Fibroblast of lung (primary cell): ENCODE results near the gene NOG. TPM values are rescaled to one million over a fixed set of nuclear protein-coding genes. Genes with fewer than 3 reads are reported as not detected.

Source experiments
- DNase-seq, 2 donors: peaks; one replicate each; pipeline versions ENCODE4 v3.0.0 to v3.0.0-alpha.2; 2010; ENCODE audit warnings: low read depth in 2 of 2
- H2AFZ ChIP-seq: 2 replicates; pipeline ENCODE4 v1.5.1; 2012; ENCODE audit warnings: low read length, control low read depth, inconsistent platforms
- H3K27ac ChIP-seq: 2 replicates; pipeline ENCODE4 v1.5.1; 2011; ENCODE audit warnings: low read length, control low read depth; ENCODE audit not compliant: insufficient read depth
- H3K27me3 ChIP-seq: 2 replicates; pipeline ENCODE4 v1.5.1; 2011; ENCODE audit warnings: mild to moderate bottlenecking, low read length; ENCODE audit not compliant: control insufficient read depth, insufficient read depth
- H3K36me3 ChIP-seq: 2 replicates; pipeline ENCODE4 v1.5.1; 2011; ENCODE audit warnings: low read length; ENCODE audit not compliant: control insufficient read depth, insufficient read depth
- H3K4me1 ChIP-seq: 2 replicates; pipeline ENCODE4 v1.5.1; 2011; ENCODE audit warnings: low read length; ENCODE audit not compliant: control insufficient read depth, insufficient read depth; ENCODE audit errors: extremely low read depth
- H3K4me2 ChIP-seq: 2 replicates; pipeline ENCODE4 v1.5.1; 2011; ENCODE audit warnings: low read length, control low read depth; ENCODE audit not compliant: insufficient read depth; ENCODE audit errors: extremely low read depth
- H3K4me3 ChIP-seq, 4 experiments: fragments of 200-600 bp in 1 of 4; sonication (generic) in 1 of 4; replicated peaks in 1 of 4; 2 replicates each; pipeline ENCODE4 v1.5.1; 2011 to 2016; ENCODE audit warnings: low read length in 4 of 4, low read depth in 3 of 4, mild to moderate bottlenecking in 3 of 4, control low read depth in 2 of 4, inconsistent platforms in 1 of 4, mixed read lengths in 1 of 4; ENCODE audit not compliant: insufficient read depth in 1 of 4; ENCODE audit errors: control extremely low read depth in 1 of 4
- H3K79me2 ChIP-seq: 2 replicates; pipeline ENCODE4 v1.5.1; 2012; ENCODE audit warnings: mild to moderate bottlenecking, low read length, inconsistent platforms; ENCODE audit not compliant: control insufficient read depth, insufficient read depth
- H3K9ac ChIP-seq: 2 replicates; pipeline ENCODE4 v1.5.1; 2011; ENCODE audit warnings: mild to moderate bottlenecking, low read length, control low read depth; ENCODE audit not compliant: insufficient read depth
- H3K9me3 ChIP-seq: 2 replicates; pipeline ENCODE4 v1.5.1; 2012; ENCODE audit warnings: low read depth, low read length; ENCODE audit not compliant: control insufficient read depth, insufficient read depth
- H4K20me1 ChIP-seq: 2 replicates; pipeline ENCODE4 v1.5.1; 2011; ENCODE audit warnings: low read length; ENCODE audit not compliant: control insufficient read depth, insufficient read depth; ENCODE audit errors: extremely low read depth
- EZH2 ChIP-seq: IDR thresholded peaks from 2 replicates; pipeline ENCODE4 v1.5.1; 2012; ENCODE audit warnings: low read length, control low read depth, mild to moderate bottlenecking; ENCODE audit errors: missing control alignments
- polyA plus RNA-seq, 2 donors: library from polyadenylated mRNA; depleted of rRNA in 1 of 2; stranded (reverse) in 1 of 2; unstranded in 1 of 2; fragments of >200 nt; gene quantifications; 2 replicates each; pipeline ENCODE4 v1.2.1, GENCODE V29; 2011 to 2012; ENCODE audit warnings: missing spikeins in 1 of 2
- total RNA-seq: library from RNA; depleted of rRNA; stranded (reverse); fragments of >200 nt; gene quantifications from 2 replicates; pipeline ENCODE4 v1.2.1, GENCODE V29; 2014
- TF ChIP-seq, protein P1 (sequence below), 2 donors: IDR thresholded peaks in 1 of 2; conservative IDR thresholded peaks in 1 of 2; 1 replicate in 1 of 2; 2 replicates in 1 of 2; pipeline ENCODE4 v1.5.1; 2011 to 2012; ENCODE audit warnings: low read length in 2 of 2, control low read depth in 1 of 2, inconsistent platforms in 1 of 2, low read depth in 1 of 2, mild to moderate bottlenecking in 1 of 2

Gene NOG
- total and polyA plus RNA-seq, 2 donors (not counting 1 experiment from before 2014, with no cell fraction given) = 0.73 to 0.99 TPM

DNA sequence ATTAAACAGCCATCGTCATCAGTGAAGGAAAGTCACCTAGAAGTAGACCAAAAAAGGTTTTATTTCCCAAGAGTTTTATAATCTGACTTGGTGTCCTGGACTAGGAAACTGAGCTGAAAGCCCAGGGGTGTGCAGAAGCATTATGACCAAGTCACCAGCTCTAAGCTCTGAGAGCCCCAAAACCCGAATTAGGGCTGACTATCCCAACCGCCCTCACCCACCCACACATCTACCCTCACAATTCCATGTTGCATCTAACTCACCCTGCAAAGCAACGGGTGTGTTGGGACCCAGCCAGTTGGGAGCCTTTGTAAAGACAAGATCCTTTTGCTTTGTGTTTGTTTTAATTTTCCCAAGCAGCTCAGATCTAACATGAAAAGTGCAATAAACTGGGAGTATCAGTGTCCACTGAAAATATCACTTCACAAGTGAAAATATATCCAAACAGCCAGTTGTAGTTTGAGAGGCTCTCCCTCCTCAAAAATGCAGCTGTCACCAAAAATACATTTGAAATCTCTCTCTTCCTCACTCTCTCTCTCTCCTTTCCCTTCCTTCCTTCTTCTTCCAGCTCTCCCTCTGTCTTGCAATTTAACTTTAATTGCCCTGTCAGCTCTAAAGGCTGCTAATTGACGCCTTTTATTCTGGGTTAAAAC lies 16.2 kb upstream of the NOG start:
- no peaks in the 10 kb centered on the region for H3K27me3 ChIP-seq
- H3K4me3 ChIP-seq = no peak overlapping the region
- H4K20me1 ChIP-seq = no peaks in the 10 kb centered on the region
- H3K36me3 ChIP-seq = no peaks in the 10 kb centered on the region
- H3K27ac ChIP-seq = no peak overlapping the region
- no peak overlapping the region for H2AFZ ChIP-seq
- TF ChIP-seq, protein P1, sequence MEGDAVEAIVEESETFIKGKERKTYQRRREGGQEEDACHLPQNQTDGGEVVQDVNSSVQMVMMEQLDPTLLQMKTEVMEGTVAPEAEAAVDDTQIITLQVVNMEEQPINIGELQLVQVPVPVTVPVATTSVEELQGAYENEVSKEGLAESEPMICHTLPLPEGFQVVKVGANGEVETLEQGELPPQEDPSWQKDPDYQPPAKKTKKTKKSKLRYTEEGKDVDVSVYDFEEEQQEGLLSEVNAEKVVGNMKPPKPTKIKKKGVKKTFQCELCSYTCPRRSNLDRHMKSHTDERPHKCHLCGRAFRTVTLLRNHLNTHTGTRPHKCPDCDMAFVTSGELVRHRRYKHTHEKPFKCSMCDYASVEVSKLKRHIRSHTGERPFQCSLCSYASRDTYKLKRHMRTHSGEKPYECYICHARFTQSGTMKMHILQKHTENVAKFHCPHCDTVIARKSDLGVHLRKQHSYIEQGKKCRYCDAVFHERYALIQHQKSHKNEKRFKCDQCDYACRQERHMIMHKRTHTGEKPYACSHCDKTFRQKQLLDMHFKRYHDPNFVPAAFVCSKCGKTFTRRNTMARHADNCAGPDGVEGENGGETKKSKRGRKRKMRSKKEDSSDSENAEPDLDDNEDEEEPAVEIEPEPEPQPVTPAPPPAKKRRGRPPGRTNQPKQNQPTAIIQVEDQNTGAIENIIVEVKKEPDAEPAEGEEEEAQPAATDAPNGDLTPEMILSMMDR (conservative IDR thresholded peaks at IDR 0.05 in 1 of 2, IDR thresholded peaks at IDR 0.05 in 1 of 2; ENCODE audit: low read depth in 1 of 2, low read length in 2 of 2) = no peak
- TF ChIP-seq EZH2 = no peak
- H3K9ac ChIP-seq = no peak overlapping the region
- no peaks in the 10 kb centered on the region for H3K4me1 ChIP-seq
- H3K4me2 ChIP-seq = no peak overlapping the region
- no peak for DNase-seq
- no peaks in the 10 kb centered on the region for H3K79me2 ChIP-seq
- H3K9me3 ChIP-seq = no peaks in the 10 kb centered on the region

DNA sequence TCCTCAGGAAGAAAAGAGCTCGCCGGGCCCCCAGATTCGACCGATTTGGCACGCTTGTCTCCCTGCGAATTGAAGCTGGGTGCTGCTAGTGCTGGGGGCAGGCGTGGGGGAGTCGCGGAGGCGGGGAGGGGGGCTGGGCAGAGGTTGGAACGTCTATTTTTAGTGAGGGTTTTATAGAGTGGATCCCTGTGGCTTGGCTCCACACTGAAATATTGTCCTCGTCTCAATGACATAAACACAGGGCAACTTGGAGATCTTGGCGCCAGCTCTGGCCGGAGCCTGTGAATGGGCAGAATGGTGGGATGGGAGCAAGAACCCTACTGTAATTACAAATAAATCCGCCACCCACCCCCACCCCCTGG lies 15.7 kb upstream of the NOG start:
- Histone ChIP-seq H3K27ac (no peak overlapping the region), H3K79me2 (no peaks in the 10 kb centered on the region), H3K27me3 (no peaks in the 10 kb centered on the region), H3K36me3 (no peaks in the 10 kb centered on the region), H3K9me3 (no peaks in the 10 kb centered on the region), H4K20me1 (no peaks in the 10 kb centered on the region), H3K9ac (no peak overlapping the region), H2AFZ (no peak overlapping the region), H3K4me1 (no peaks in the 10 kb centered on the region), H3K4me3 (no peak overlapping the region), H3K4me2 (no peak overlapping the region)
- DNase-seq = no peak
- TF ChIP-seq, protein P1 (conservative IDR thresholded peaks at IDR 0.05 in 1 of 2, IDR thresholded peaks at IDR 0.05 in 1 of 2; ENCODE audit: low read depth in 1 of 2, low read length in 2 of 2) = no peak
- TF ChIP-seq EZH2 = no peak

DNA sequence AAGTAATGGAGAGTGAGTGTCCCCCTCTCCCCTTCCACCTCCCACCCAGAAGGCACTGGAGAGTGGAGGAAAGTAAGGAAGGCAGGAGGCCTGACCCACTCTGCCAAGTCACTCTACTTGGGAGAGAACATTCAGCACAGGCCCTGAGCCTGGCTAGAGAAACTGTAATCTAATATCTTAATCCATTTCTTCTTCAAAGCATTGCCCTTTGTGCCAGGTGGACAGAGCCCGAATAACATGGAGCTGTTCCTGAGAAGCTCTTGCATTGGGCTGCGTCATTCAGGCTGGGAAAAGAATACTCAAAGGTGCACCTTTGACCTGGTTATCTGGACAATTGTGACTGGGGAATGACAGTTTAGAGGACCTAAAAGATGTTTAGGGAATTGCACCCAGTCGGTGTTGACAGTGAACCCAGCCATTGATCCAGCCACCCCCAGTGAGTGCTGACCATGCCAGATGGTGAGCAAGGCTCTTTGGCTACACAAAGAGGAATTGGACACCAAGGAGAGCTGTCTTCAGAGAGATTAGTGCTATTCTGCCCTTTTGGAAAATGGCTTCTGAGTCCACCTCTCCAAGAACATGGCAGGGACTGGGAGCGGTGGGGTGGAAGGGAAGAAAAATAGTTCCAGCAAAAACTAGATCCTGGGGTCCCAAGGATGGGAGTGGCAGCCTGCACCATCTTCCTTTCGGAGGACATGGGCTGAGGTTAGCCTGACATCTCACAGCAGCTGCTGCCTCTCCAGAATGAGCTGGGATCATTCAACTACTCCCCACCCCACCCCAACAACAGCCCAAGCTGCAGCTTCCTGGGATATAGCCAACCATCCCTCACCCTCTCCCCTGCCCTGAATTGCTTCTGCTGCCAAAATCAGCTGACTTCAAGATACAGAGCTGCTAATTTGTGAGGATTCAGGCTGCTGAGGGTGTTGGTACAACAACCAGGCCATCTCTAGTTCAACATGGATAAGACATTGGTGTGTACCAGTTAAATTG lies 11.6 kb upstream of the NOG start:
- Histone ChIP-seq H3K36me3 (no peaks in the 10 kb centered on the region), H3K27me3 (no peaks in the 10 kb centered on the region), H3K4me3 (no peak overlapping the region), H3K4me1 (no peaks in the 10 kb centered on the region), H3K9ac (no peak overlapping the region), H3K79me2 (no peaks in the 10 kb centered on the region), H3K9me3 (no peaks in the 10 kb centered on the region), H3K27ac (no peak overlapping the region), H2AFZ (no peak overlapping the region), H4K20me1 (no peaks in the 10 kb centered on the region), H3K4me2 (no peak overlapping the region)
- DNase-seq = no peak
- no peak for TF ChIP-seq EZH2
- TF ChIP-seq, protein P1 (conservative IDR thresholded peaks at IDR 0.05 in 1 of 2, IDR thresholded peaks at IDR 0.05 in 1 of 2; ENCODE audit: low read depth in 1 of 2, low read length in 2 of 2) = no peak
